Chondrocyte (in vitro differentiated cells): Measurements from ENCODE around the gene SPC25. TPM values are rescaled to one million over a fixed set of nuclear protein-coding genes. Genes with fewer than 3 reads are reported as not detected.

Experiments
- DNase-seq: peaks from one replicate; pipeline ENCODE4 v3.0.0; 2021; ENCODE audit warnings: mixed read lengths, low spot score
- H3K27ac Mint-ChIP-seq: one replicate; pipeline ENCODE4 v1.8.0; 2021; ENCODE audit warnings: mild to moderate bottlenecking, moderate library complexity, mixed read lengths; ENCODE audit not compliant: unreplicated experiment
- H3K27me3 Mint-ChIP-seq: 2 replicates; pipeline ENCODE4 v1.8.0; 2021; ENCODE audit warnings: low read depth, mixed read lengths
- H3K36me3 Mint-ChIP-seq: 2 replicates; pipeline ENCODE4 v1.8.0; 2021; ENCODE audit warnings: low read depth, mixed read lengths
- H3K4me1 Mint-ChIP-seq: 2 replicates; pipeline ENCODE4 v1.8.0; 2021; ENCODE audit warnings: low read depth, mild to moderate bottlenecking, mixed read lengths
- H3K4me3 Mint-ChIP-seq: one replicate; pipeline ENCODE4 v1.8.0; 2021; ENCODE audit warnings: mild to moderate bottlenecking, moderate library complexity, mixed read lengths; ENCODE audit not compliant: unreplicated experiment
- H3K9me3 Mint-ChIP-seq: 2 replicates; pipeline ENCODE4 v1.8.0; 2021; ENCODE audit warnings: low read depth, mixed read lengths
- total RNA-seq: library from RNA; stranded (reverse); gene quantifications from 3 replicates; pipeline ENCODE4 v1.2.1, GENCODE V29; 2021
- TF ChIP-seq, protein P1 (sequence below): fragments of 200-600 bp; sonication (generic); IDR thresholded peaks from 2 replicates; pipeline ENCODE4 v1.5.0; 2021; ENCODE audit warnings: antibody characterized with exemption, mild to moderate bottlenecking, moderate library complexity

The SPC25 gene
- total RNA-seq, 1 donor from 2014 or later = 2.8 TPM

DNA sequence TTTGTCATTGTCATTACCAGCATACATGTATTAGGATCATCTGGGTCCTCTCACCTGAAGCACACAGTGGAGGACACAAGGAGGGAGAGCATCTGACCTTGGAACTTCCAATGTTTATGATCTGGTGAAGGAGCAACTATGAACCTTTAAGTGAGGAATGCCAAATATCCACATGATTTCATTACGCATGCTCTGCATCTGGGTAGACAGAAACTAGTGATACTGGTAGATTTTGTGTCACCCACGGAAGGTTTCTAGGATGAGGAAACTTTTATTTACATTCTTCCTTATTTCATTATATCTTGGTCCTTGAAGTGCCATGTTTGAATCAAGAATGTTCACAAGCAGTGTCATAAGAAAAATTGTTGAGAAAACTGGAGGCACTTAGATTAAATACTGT, 32.1 kb downstream of the SPC25 start:
- Mint-ChIP-seq H3K9me3 (no peaks in the 10 kb centered on the region), H3K4me1 (peaks cover 5% of the 10 kb centered on the region), H3K27ac (no peak overlapping the region), H3K27me3 (no peaks in the 10 kb centered on the region), H3K4me3 (no peak overlapping the region), H3K36me3 (no peaks in the 10 kb centered on the region)
- no peak for DNase-seq
- TF ChIP-seq, protein P1, sequence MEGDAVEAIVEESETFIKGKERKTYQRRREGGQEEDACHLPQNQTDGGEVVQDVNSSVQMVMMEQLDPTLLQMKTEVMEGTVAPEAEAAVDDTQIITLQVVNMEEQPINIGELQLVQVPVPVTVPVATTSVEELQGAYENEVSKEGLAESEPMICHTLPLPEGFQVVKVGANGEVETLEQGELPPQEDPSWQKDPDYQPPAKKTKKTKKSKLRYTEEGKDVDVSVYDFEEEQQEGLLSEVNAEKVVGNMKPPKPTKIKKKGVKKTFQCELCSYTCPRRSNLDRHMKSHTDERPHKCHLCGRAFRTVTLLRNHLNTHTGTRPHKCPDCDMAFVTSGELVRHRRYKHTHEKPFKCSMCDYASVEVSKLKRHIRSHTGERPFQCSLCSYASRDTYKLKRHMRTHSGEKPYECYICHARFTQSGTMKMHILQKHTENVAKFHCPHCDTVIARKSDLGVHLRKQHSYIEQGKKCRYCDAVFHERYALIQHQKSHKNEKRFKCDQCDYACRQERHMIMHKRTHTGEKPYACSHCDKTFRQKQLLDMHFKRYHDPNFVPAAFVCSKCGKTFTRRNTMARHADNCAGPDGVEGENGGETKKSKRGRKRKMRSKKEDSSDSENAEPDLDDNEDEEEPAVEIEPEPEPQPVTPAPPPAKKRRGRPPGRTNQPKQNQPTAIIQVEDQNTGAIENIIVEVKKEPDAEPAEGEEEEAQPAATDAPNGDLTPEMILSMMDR = no peak

DNA sequence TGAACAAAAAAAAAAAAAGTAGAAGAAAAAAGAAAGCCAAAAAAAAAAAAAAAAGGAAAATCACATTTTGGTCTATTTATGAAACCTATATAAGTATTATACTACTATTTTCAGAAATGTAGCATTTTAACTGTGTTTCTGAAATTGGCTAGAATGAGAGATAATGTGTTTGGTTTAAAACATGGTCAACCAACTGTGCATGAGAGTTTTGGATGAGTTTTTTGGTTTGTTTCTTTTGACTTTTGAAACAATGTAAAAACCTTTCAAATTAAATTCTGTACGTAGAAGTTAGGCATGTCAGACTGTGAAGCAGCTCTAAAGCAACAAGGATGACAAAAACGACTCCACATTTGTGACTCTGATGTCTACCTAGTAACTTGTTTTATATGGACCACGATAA, 34.6 kb downstream of the SPC25 start:
- Mint-ChIP-seq H3K4me1 (peaks cover 9% of the 10 kb centered on the region), H3K4me3 (no peak overlapping the region), H3K36me3 (no peaks in the 10 kb centered on the region), H3K27ac (no peak overlapping the region), H3K9me3 (no peaks in the 10 kb centered on the region), H3K27me3 (no peaks in the 10 kb centered on the region)
- TF ChIP-seq, protein P1 = no peak
- no peak for DNase-seq

DNA sequence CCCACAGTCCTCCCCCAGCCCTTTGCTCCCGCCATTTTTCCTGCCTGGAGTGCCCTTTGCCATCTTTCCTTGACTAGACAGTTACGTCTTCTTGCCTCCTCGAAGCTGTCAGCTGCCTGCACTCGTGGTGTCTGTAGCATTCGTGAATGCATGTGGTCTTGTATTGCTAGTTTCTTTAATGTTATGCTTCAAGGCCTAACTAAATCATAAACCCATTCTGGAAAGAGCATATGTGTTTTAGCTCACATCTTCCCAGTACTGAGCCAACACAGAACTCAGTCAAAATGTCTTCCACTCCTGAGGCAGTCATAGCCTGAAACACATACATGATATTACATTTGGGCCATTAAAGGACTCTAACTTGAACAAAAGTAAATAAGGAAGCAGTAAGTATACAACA, 35.6 kb downstream of the SPC25 start:
- Mint-ChIP-seq H3K27ac (no peak overlapping the region), H3K36me3 (no peaks in the 10 kb centered on the region), H3K4me1 (peaks cover 11% of the 10 kb centered on the region), H3K27me3 (no peaks in the 10 kb centered on the region), H3K9me3 (no peaks in the 10 kb centered on the region), H3K4me3 (no peak overlapping the region)
- TF ChIP-seq, protein P1 = no peak
- DNase-seq = no peak

DNA sequence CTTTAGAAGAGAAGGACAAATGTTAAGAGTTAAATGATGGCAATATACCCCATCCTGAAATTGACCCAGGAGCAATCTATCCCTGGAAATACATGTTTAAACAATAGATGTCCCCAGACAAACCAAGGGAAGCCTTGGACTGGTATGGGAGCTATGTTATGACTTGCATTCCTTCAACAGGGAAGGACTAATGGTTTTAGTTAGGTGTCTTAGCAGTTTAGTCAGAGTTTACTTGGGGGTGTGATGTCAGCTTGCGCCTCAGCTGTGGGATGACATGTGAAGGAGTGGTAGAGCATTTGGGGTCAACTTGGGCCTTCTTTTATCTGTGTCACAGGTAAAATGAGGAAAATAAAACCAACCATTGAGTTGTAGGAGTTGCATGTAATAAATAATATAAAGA, 36.8 kb downstream of the SPC25 start:
- Mint-ChIP-seq H3K27me3 (no peaks in the 10 kb centered on the region), H3K4me1 (peaks cover 12% of the 10 kb centered on the region), H3K9me3 (no peaks in the 10 kb centered on the region), H3K36me3 (no peaks in the 10 kb centered on the region), H3K27ac (no peak overlapping the region), H3K4me3 (no peak overlapping the region)
- TF ChIP-seq, protein P1 = no peak
- no peak for DNase-seq

DNA sequence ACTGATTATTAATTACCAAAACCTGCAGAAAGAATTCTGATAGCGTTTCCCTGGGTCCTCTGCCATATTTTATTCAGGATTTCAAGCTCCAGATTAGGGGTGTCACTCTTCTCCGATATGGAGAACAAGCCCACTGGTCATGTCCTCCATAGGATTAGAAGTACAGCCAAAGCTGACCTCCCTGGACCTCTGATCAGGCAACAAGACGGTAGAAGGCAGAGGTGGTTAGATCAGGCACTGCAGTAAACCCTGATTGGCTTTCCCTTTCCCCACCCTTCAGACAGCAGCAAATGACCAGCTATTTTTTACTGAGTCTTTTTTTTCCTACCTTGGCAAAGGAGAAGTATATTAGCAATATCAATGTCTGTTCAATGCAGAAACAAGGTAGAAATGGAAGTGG, 37.7 kb downstream of the SPC25 start:
- H3K4me1 Mint-ChIP-seq = peaks cover 12% of the 10 kb centered on the region
- H3K36me3 Mint-ChIP-seq = no peaks in the 10 kb centered on the region
- no peak for DNase-seq
- H3K4me3 Mint-ChIP-seq = no peak overlapping the region
- no peak overlapping the region for H3K27ac Mint-ChIP-seq
- no peaks in the 10 kb centered on the region for H3K27me3 Mint-ChIP-seq
- H3K9me3 Mint-ChIP-seq = no peaks in the 10 kb centered on the region
- TF ChIP-seq, protein P1 = no peak
